ENCODE data around the gene CSNK1A1. TPM values are rescaled to one million over a fixed set of nuclear protein-coding genes. Genes with fewer than 3 reads are reported as not detected.

CSNK1A1 gene
- total RNA-seq, 3 donors from 2014 or later = 151 to 350 (median 287) TPM

DNA sequence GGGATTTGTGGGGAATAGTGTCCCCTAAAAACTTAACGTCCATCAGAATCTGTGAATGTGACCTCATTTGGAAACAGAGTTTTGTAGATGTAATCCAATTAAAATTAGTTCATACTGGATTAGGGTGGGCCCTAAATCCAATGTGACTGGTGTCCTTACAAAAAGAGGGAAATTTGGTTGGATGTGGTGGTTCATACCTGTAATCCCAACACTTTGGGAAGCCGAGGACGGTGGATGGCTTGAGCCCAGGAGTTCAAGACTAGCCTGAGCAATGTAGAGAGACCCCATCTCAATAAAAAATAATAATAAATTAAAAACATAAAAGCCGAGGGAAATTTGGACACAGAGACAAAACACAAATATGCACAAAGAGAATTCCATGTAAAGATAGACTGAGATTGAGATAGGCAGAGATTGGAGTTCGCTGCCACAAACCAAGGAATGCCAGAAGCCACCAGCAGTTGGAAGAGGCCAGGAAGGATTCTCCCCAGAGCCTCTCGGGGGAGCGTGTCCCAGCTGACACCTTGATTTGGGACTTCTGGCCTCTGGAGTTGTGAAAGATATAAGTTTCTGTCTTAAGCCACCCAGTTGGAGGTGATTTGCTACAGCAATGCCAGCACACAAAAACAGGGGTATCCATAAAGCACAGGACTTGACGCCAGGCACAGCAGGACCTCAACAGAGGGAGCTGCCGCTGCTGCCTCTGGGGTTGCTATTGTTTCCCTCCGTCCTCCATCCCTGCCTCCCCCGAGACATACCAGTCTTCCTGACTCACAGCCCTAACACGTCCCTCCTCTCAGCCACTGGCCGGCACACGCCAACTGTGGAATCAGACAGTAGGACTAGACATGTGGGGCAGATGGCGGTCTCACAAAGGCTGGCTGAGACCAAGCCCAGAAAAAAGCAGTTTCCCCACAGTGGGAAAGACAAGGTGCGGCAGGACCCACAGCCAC, 98.3 kb downstream of the CSNK1A1 start:
- TF ChIP-seq POLR2A (IDR thresholded peaks at IDR 0.05) (no peak), POLR2AphosphoS5 (IDR thresholded peaks at IDR 0.05) (peak in 1 of 3 donors; percentile 64)
- intact Hi-C loops (cut with DNase I; ENCODE audit: low total_unique reads) = no loop called here
- Histone ChIP-seq H3K4me1 (peaks cover 16 to 22% of the 10 kb centered on the region in 2 donors), H3K27me3 (no peaks in the 10 kb centered on the region), H3K36me3 (no peaks in the 10 kb centered on the region), H3K9me3 (no peaks in the 10 kb centered on the region), H3K27ac (peak overlapping the region; percentile 86 to 94), H3K4me3 (peak overlapping the region in 1 of 3 donors; percentile 6)
- DNase-seq (ENCODE audit: low spot score in 2 of 2) = peak in 1 of 2 donors; percentile 84

DNA sequence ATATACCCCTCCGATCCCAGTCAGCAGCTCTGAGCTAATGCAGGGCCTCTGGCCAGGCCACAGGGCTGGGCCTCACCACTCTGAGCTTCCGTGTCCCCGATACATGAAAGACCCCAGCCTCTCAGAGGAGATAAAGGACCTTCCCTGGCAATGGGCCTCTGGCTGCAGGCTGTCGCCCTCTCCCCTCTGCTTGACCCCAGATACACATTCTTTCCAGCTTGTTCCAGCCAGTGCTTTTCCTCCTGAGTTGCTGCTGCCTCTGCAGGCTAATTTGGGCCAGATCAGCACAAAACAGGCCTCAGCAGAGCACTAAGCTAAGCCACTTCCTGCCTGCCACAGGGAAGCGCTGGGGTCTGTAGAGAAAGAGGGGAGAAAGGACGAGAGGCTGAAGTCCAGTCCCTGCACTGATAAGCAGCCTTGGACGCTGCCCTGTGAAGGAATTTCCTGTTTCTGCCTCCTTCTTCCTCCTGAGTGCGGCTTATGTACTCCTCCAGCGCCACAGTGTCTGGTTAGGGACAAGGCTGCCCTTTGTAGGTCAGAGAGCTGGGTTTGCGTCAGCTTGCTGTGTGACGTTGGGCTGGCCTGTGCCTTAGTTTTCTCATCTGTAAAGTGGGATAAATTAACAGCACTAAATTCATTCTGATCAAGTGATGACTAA, 99.1 kb downstream of the CSNK1A1 start:
- peak in 2 of 3 donors; percentile 18 to 41 for TF ChIP-seq POLR2AphosphoS5 (IDR thresholded peaks at IDR 0.05)
- TF ChIP-seq, protein P1, sequence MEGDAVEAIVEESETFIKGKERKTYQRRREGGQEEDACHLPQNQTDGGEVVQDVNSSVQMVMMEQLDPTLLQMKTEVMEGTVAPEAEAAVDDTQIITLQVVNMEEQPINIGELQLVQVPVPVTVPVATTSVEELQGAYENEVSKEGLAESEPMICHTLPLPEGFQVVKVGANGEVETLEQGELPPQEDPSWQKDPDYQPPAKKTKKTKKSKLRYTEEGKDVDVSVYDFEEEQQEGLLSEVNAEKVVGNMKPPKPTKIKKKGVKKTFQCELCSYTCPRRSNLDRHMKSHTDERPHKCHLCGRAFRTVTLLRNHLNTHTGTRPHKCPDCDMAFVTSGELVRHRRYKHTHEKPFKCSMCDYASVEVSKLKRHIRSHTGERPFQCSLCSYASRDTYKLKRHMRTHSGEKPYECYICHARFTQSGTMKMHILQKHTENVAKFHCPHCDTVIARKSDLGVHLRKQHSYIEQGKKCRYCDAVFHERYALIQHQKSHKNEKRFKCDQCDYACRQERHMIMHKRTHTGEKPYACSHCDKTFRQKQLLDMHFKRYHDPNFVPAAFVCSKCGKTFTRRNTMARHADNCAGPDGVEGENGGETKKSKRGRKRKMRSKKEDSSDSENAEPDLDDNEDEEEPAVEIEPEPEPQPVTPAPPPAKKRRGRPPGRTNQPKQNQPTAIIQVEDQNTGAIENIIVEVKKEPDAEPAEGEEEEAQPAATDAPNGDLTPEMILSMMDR (IDR thresholded peaks at IDR 0.05) = no peak
- peak overlapping the region; percentile 86 to 94 for H3K27ac ChIP-seq
- no peak for DNase-seq (ENCODE audit: low spot score in 2 of 2)
- no peaks in the 10 kb centered on the region for H3K27me3 ChIP-seq
- H3K36me3 ChIP-seq = no peaks in the 10 kb centered on the region
- intact Hi-C loops (cut with DNase I; ENCODE audit: low total_unique reads) = no loop called here
- H3K9me3 ChIP-seq = no peaks in the 10 kb centered on the region
- H3K4me3 ChIP-seq = no peak overlapping the region
- H3K4me1 ChIP-seq = peaks cover 16 to 22% of the 10 kb centered on the region in 2 donors

DNA sequence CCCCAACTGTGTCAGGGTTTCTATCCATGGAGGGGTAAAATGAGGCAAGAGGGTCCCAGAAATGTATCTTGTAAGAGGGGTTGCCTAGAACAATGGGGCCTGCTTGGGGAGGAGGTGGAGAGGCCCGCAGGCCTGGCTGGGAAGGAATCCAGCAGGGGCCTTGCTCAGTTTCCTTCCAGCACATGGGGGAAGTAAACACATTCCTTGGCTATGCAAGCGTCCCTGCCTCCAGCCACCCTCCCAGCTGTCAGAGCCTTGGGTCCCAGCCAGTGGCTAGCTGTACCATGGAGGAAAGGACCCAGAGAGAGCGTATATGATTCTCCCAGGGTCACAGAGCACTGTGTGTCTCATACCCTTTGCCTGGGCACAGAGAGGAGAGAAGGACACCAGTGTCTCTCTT, 101.0 kb downstream of the CSNK1A1 start:
- peak overlapping the region; percentile 86 to 94 for H3K27ac ChIP-seq
- no peaks in the 10 kb centered on the region for H3K36me3 ChIP-seq
- H3K4me3 ChIP-seq = no peak overlapping the region
- H3K4me1 ChIP-seq = peaks cover 16 to 28% of the 10 kb centered on the region in 2 donors
- TF ChIP-seq POLR2A (IDR thresholded peaks at IDR 0.05) = no peak
- TF ChIP-seq, protein P1 (IDR thresholded peaks at IDR 0.05) = no peak
- TF ChIP-seq POLR2AphosphoS5 (IDR thresholded peaks at IDR 0.05) = no peak
- intact Hi-C loops (cut with DNase I; ENCODE audit: low total_unique reads) = no loop called here
- H3K27me3 ChIP-seq = no peaks in the 10 kb centered on the region
- H3K9me3 ChIP-seq = no peaks in the 10 kb centered on the region
- peak in 1 of 2 donors; percentile 71 for DNase-seq (ENCODE audit: low spot score in 2 of 2)

DNA sequence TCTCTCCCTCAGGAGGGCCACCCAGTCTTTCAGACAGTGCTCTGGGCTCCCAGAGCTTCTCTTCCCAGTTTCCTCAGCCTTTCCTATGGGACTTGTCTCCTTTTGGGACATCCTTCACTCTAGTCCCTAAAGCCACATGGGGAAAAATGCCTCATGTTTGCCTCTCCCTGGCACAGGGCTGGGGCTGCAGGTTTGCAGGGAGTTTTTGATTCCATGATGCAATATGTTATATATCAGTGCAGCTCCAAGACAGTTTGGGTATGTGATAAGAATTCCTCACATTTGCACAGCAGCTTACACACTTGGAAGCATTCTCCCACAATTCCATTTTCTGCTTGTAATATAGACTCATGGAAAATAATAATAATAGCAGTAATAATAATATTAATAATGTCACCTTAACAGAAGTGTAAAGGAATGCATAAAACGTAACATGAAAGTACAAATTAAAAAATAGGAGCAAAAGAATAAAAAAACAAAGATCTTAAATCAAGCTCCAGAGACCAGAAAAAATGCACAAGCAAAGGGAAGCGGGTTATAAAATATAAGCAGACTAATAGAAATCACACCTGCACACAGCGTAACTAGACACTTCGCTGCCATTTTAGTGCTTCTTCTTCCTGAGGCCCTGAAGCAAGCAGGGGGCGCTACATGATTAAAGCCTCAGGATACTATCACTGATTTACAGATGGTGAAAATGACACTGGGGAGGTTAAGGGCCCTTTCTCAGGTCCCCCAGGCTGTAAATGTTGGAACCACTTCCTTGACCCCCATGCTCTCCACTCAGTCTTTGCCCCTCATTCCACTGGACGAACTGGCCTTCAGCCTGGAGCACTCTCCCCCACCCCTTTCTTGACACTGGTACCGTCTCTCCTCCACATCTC, 102.2 kb downstream of the CSNK1A1 start:
- Histone ChIP-seq H3K9me3 (no peaks in the 10 kb centered on the region), H3K27ac (peak overlapping the region; percentile 86 to 94), H3K27me3 (no peaks in the 10 kb centered on the region), H3K4me1 (peaks cover 16 to 28% of the 10 kb centered on the region in 2 donors), H3K36me3 (no peaks in the 10 kb centered on the region), H3K4me3 (no peak overlapping the region)
- TF ChIP-seq POLR2AphosphoS5 (IDR thresholded peaks at IDR 0.05) (no peak), POLR2A (IDR thresholded peaks at IDR 0.05) (no peak)
- TF ChIP-seq, protein P1 (IDR thresholded peaks at IDR 0.05) = no peak
- DNase-seq (ENCODE audit: low spot score in 2 of 2) = no peak
- intact Hi-C loops (cut with DNase I; ENCODE audit: low total_unique reads) = loop anchor here (1.0 kb wide), 1 partner anchor 40 kb away; no protein-coding TSS in a partner anchor

DNA sequence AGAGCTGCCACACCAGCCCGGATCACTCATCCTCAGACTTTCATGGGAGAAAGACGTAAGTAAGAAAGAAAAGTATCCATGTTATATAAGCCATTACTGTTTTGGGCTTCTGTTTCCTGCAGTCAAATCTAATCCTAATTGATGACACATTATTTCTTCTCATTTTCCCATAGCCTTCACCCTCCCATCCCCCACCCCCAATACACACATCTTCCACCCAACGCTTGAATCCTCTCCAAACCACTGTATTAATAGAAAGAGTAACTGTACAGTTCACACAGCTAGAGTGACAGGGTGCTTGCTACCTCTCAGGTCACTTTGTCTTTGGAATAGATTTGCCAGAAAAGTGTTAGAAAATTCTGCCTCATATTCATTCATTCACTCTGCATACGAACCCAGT, 102.8 kb downstream of the CSNK1A1 start:
- Histone ChIP-seq H3K9me3 (no peaks in the 10 kb centered on the region), H3K27ac (peak overlapping the region; percentile 70 to 85), H3K4me1 (peaks cover 16 to 28% of the 10 kb centered on the region in 2 donors), H3K36me3 (no peaks in the 10 kb centered on the region), H3K27me3 (no peaks in the 10 kb centered on the region), H3K4me3 (no peak overlapping the region)
- TF ChIP-seq, protein P1 (IDR thresholded peaks at IDR 0.05) = no peak
- TF ChIP-seq POLR2A (IDR thresholded peaks at IDR 0.05) = no peak
- no peak for TF ChIP-seq POLR2AphosphoS5 (IDR thresholded peaks at IDR 0.05)
- DNase-seq (ENCODE audit: low spot score in 2 of 2) = no peak
- intact Hi-C loops (cut with DNase I; ENCODE audit: low total_unique reads) = no loop called here
